Ovary (tissue), 3 donors: ENCODE data around the gene EFNA5.

Source experiments
- EP300 ChIP-seq: sonication (generic); formaldehyde crosslinking; IDR thresholded peaks from one replicate; pipeline ENCODE4 v1.6.1; 2017; ENCODE audit warnings: antibody characterized with exemption
- POLR2A ChIP-seq: fragments of 450-650 bp; IDR thresholded peaks from one replicate; pipeline ENCODE4 v1.6.1; 2017; ENCODE audit warnings: antibody characterized with exemption, mild to moderate bottlenecking, moderate library complexity
- TF ChIP-seq, protein P1 (sequence below), 3 donors: fragments of 450-650 bp in 2 of 3; fragments of 200-600 bp in 1 of 3; IDR thresholded peaks; one replicate each; pipeline versions ENCODE4 v1.5.1 to v1.8.0; 2016 to 2022; ENCODE audit warnings: antibody characterized with exemption in 3 of 3, mild to moderate bottlenecking in 1 of 3
- donor health status: DM: no; HTN: no; CAD: no.

DNA sequence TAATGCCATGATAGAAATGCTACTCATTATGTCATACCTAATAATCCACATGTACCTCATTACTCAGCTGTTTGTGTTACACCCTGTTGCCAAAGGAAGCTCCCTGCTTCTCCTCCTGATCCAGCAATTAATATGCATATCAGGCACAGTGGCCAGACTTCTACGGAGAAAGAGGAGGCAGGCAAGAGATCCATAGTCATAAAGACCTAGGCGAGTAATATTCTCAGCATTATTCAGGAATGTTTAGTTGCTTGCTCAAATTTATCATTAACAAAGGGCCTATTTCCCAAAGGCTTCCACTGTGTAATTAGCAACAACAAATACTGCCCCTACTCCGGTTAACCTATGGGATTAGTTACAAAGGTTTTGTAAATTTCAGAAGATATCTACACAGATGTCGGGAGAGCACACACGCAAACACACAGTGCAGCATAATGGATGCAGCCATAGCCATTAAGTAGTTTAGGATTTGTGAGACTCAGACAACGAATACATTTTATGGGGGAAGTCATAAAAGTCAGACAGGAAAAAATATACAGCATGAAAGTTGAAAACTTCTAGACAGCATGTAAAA is 192.6 kb downstream of the EFNA5 start:
- TF ChIP-seq, protein P1, sequence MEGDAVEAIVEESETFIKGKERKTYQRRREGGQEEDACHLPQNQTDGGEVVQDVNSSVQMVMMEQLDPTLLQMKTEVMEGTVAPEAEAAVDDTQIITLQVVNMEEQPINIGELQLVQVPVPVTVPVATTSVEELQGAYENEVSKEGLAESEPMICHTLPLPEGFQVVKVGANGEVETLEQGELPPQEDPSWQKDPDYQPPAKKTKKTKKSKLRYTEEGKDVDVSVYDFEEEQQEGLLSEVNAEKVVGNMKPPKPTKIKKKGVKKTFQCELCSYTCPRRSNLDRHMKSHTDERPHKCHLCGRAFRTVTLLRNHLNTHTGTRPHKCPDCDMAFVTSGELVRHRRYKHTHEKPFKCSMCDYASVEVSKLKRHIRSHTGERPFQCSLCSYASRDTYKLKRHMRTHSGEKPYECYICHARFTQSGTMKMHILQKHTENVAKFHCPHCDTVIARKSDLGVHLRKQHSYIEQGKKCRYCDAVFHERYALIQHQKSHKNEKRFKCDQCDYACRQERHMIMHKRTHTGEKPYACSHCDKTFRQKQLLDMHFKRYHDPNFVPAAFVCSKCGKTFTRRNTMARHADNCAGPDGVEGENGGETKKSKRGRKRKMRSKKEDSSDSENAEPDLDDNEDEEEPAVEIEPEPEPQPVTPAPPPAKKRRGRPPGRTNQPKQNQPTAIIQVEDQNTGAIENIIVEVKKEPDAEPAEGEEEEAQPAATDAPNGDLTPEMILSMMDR (IDR thresholded peaks at IDR 0.05): no peak
- TF ChIP-seq POLR2A: no peak
- TF ChIP-seq EP300: no peak
